Caco-2 (cell line): Measurements from ENCODE around the gene PPP2R3B. TPM values are rescaled to one million over a fixed set of nuclear protein-coding genes. Genes with fewer than 3 reads are reported as not detected.

Experiments
- BruUV-seq: library from RNA; stranded (reverse); fragments of 400-500 nt; replicated peaks from 2 replicates; lab custom pipeline; 2021; lab: Mats Ljungman, UMichigan
- CTCF ChIA-PET: fragments of 300-600 bp; sonication (Branson Sonifier 250); formaldehyde crosslinking; loops from one replicate; lab custom pipeline; 2022; ENCODE audit warnings: antibody characterized with exemption; lab: Charles Lee
- POLR2A ChIA-PET: fragments of 300-600 bp; sonication (Branson Sonifier 250); formaldehyde crosslinking; loops from one replicate; lab custom pipeline; 2022; ENCODE audit warnings: antibody characterized with exemption; lab: Charles Lee
- DNase-seq, 2 experiments: peaks; one replicate each; pipeline versions ENCODE4 v3.0.0 to v3.0.0-alpha.2; 2020 to 2022
- H3K27me3 ChIP-seq: replicated peaks from 2 replicates; pipeline ENCODE4 v1.6.0; 2011; ENCODE audit warnings: low read length; ENCODE audit not compliant: control insufficient read depth, insufficient read depth
- H3K36me3 ChIP-seq: 2 replicates; pipeline ENCODE4 v1.5.1; 2011; ENCODE audit warnings: low read length; ENCODE audit not compliant: control insufficient read depth, insufficient read depth
- H3K4me1 ChIP-seq: fragments of 250-450 bp; sonication (Bioruptor Pico); 2 replicates; pipeline ENCODE4 v1.5.1; 2020; ENCODE audit warnings: mild to moderate bottlenecking
- H3K4me3 ChIP-seq: 2 replicates; pipeline ENCODE4 v1.5.1; 2011; ENCODE audit warnings: low read depth, mild to moderate bottlenecking, control low read depth, low read length
- H3K9me3 ChIP-seq: fragments of 250-450 bp; sonication (Bioruptor Pico); 2 replicates; pipeline ENCODE4 v1.5.1; 2020; ENCODE audit warnings: mild to moderate bottlenecking, moderate library complexity
- H3K27ac Mint-ChIP-seq: one replicate; pipeline ENCODE4 v1.8.0; 2022; ENCODE audit warnings: mixed read lengths; ENCODE audit not compliant: unreplicated experiment
- H3K27me3 Mint-ChIP-seq: one replicate; pipeline ENCODE4 v1.8.0; 2022; ENCODE audit warnings: mixed read lengths; ENCODE audit not compliant: insufficient read depth, unreplicated experiment
- H3K36me3 Mint-ChIP-seq: one replicate; pipeline ENCODE4 v1.8.0; 2022; ENCODE audit warnings: mild to moderate bottlenecking, mixed read lengths; ENCODE audit not compliant: insufficient read depth, unreplicated experiment
- H3K4me1 Mint-ChIP-seq: one replicate; pipeline ENCODE4 v1.8.0; 2022; ENCODE audit warnings: low read depth, mixed read lengths; ENCODE audit not compliant: unreplicated experiment
- H3K4me3 Mint-ChIP-seq: one replicate; pipeline ENCODE4 v1.8.0; 2022; ENCODE audit warnings: mild to moderate bottlenecking, moderate library complexity, mixed read lengths; ENCODE audit not compliant: unreplicated experiment
- H3K9me3 Mint-ChIP-seq: one replicate; pipeline ENCODE4 v1.8.0; 2022; ENCODE audit warnings: mixed read lengths; ENCODE audit not compliant: unreplicated experiment
- intact Hi-C: fragments of 100-400 bp; cut with micrococcal nuclease; formaldehyde crosslinking; loops from one replicate; pipeline ENCODE4 v1.10.0; 2022; ENCODE audit not compliant: unreplicated experiment
- total RNA-seq: library from RNA; stranded (reverse); gene quantifications from 2 replicates; pipeline ENCODE4 v1.2.3, GENCODE V29; 2022
- TF ChIP-seq, protein P1 (sequence below), 2 experiments: fragments of 200-600 bp in 1 of 2; IDR thresholded peaks; 1 replicate in 1 of 2; 2 replicates in 1 of 2; pipeline versions ENCODE4 v1.5.1 to v1.8.0; 2011 to 2022; ENCODE audit warnings: antibody characterized with exemption in 1 of 2, control low read depth in 1 of 2, inconsistent platforms in 1 of 2, low read depth in 1 of 2, low read length in 1 of 2, mild to moderate bottlenecking in 1 of 2, moderate library complexity in 1 of 2; ENCODE audit not compliant: insufficient read depth in 1 of 2, severe bottlenecking in 1 of 2, unreplicated experiment in 1 of 2

The PPP2R3B gene
- total RNA-seq, 1 experiment from 2014 or later, result 71.3 TPM

DNA sequence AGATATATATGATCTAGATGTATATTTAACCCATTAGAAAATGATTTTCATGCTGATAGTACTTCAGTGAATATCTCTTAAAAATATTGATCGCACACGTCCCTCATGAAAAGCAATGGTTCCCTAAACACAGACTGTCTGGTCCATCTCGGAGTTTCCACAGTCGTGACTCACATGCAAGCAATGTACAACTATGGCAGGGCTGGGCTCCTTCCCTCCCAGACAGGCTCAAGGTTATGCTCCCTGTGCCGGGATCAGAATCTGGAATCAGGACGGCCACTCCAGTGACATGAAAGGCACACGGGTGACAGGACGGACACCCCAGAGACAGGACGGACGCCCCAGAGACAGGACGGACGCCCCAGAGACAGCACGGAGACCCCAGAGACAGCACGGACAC lies 40.2 kb upstream of the PPP2R3B start:
- TF ChIP-seq, protein P1, sequence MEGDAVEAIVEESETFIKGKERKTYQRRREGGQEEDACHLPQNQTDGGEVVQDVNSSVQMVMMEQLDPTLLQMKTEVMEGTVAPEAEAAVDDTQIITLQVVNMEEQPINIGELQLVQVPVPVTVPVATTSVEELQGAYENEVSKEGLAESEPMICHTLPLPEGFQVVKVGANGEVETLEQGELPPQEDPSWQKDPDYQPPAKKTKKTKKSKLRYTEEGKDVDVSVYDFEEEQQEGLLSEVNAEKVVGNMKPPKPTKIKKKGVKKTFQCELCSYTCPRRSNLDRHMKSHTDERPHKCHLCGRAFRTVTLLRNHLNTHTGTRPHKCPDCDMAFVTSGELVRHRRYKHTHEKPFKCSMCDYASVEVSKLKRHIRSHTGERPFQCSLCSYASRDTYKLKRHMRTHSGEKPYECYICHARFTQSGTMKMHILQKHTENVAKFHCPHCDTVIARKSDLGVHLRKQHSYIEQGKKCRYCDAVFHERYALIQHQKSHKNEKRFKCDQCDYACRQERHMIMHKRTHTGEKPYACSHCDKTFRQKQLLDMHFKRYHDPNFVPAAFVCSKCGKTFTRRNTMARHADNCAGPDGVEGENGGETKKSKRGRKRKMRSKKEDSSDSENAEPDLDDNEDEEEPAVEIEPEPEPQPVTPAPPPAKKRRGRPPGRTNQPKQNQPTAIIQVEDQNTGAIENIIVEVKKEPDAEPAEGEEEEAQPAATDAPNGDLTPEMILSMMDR (IDR thresholded peaks at IDR 0.05; ENCODE audit: insufficient read depth in 1 of 2, low read depth in 1 of 2, low read length in 1 of 2, severe bottlenecking in 1 of 2, unreplicated experiment in 1 of 2), result no peak
- Mint-ChIP-seq H3K27me3 (peaks cover 5% of the 10 kb centered on the region), H3K36me3 (no peaks in the 10 kb centered on the region), H3K27ac (no peak overlapping the region), H3K4me1 (no peaks in the 10 kb centered on the region), H3K4me3 (no peak overlapping the region), H3K9me3 (no peaks in the 10 kb centered on the region)
- BruUV-seq, result no TSS peak
- Histone ChIP-seq H3K4me3 (no peak overlapping the region), H3K4me1 (no peaks in the 10 kb centered on the region), H3K36me3 (no peaks in the 10 kb centered on the region), H3K27me3 (no peaks in the 10 kb centered on the region), H3K9me3 (no peaks in the 10 kb centered on the region)
- DNase-seq, result no peak
- ChIA-PET POLR2A (no interaction called here), CTCF (no interaction called here)
- intact Hi-C loops, result no loop called here

DNA sequence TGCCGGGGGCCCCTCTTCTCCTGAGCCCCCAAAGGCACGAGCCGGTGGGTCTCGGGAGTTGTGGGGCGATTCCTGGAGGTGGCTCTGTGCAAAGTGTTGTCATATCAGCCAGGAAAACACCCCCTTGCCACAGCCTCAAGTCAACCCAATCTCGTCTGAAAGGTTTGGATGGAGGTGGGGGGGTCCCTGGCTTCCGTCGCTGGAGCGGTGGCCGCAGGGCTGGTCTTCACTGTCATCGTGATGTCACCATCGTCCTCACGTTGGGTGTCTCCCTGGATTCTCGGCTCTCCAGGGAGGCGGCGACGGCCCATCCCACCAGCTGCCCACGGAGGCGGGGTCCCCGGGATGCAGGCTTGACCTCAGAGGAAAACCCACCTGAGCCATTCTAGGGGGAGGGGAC lies 38.3 kb upstream of the PPP2R3B start:
- Mint-ChIP-seq H3K27me3 (peaks cover 5% of the 10 kb centered on the region), H3K27ac (no peak overlapping the region), H3K36me3 (no peaks in the 10 kb centered on the region), H3K4me1 (no peaks in the 10 kb centered on the region), H3K4me3 (no peak overlapping the region), H3K9me3 (no peaks in the 10 kb centered on the region)
- TF ChIP-seq, protein P1 (IDR thresholded peaks at IDR 0.05; ENCODE audit: insufficient read depth in 1 of 2, low read depth in 1 of 2, low read length in 1 of 2, severe bottlenecking in 1 of 2, unreplicated experiment in 1 of 2), result no peak
- no peak overlapping the region for H3K4me3 ChIP-seq
- no peak for DNase-seq
- BruUV-seq, result no TSS peak
- POLR2A ChIA-PET, result no interaction called here
- no peaks in the 10 kb centered on the region for H3K4me1 ChIP-seq
- H3K9me3 ChIP-seq, result no peaks in the 10 kb centered on the region
- no peaks in the 10 kb centered on the region for H3K27me3 ChIP-seq
- no peaks in the 10 kb centered on the region for H3K36me3 ChIP-seq
- intact Hi-C loops, result no loop called here
- CTCF ChIA-PET, result no interaction called here

DNA sequence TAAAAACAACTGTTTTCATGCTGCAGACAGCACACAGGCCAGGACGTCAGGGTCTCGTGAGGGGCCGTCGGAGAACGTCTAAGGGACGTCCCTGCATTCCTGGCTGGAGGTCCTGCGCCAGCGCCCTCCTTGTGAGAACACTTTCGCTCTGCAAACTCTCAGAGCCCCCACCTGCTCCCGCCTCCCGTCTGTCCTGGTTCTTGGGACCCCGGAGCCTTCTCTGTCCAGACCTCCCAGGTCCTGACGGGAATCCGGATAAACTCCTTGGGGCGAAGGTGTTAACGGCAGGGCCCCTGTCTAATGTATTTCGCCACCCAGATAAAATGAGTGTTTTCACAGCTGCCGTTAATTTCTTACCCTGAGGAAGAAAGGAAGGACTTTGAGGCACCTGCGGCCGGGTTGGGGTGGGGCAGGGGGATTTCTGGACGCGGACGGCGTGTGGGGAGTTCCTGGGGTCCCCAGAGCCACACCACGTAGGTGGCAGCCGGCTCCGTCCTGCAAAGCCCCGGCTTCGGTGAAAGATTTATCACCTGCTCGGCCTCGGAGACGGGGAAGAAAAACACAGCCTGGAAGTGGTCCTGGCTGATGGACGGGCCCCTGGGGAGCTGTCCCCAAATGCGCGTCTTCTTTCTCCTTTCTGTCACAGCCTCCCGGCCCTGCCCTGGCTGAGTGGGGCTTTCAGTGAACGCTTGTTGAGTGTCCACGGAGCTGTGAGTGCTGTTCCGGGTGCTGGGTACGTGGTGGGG lies 35.1 kb upstream of the PPP2R3B start:
- no peaks in the 10 kb centered on the region for H3K4me1 Mint-ChIP-seq
- Histone ChIP-seq H3K36me3 (no peaks in the 10 kb centered on the region), H3K4me1 (no peaks in the 10 kb centered on the region), H3K27me3 (no peaks in the 10 kb centered on the region), H3K4me3 (no peak overlapping the region), H3K9me3 (no peaks in the 10 kb centered on the region)
- intact Hi-C loops, result no loop called here
- no peak overlapping the region for H3K27ac Mint-ChIP-seq
- TF ChIP-seq, protein P1 (IDR thresholded peaks at IDR 0.05; ENCODE audit: insufficient read depth in 1 of 2, low read depth in 1 of 2, low read length in 1 of 2, severe bottlenecking in 1 of 2, unreplicated experiment in 1 of 2), result no peak
- no TSS peak for BruUV-seq
- no peaks in the 10 kb centered on the region for H3K36me3 Mint-ChIP-seq
- no peak for DNase-seq
- POLR2A ChIA-PET, result no interaction called here
- no peaks in the 10 kb centered on the region for H3K9me3 Mint-ChIP-seq
- H3K4me3 Mint-ChIP-seq, result no peak overlapping the region
- H3K27me3 Mint-ChIP-seq, result no peaks in the 10 kb centered on the region
- CTCF ChIA-PET, result no interaction called here
